Germinal center (tissue), 1 donor: ENCODE data around the gene IKZF1.
A peak's percentile ranks its signal among the peaks of the same experiment; 100 is the strongest.

Source experiments
- DNase-seq: peaks from one replicate; pipeline ENCODE4 v3.0.0; 2012; ENCODE audit warnings: mixed read lengths, low spot score

The IKZF1 gene

GRCh38 chr7:50355817-50356178 lies 51.3 kb downstream of the IKZF1 start:
- no peak for DNase-seq

- no peak for DNase-seq
These were observed 51.9 kb downstream of the IKZF1 start for GRCh38 chr7:50356212-50356944.

GRCh38 chr7:50356945-50357268 lies 52.4 kb downstream of the IKZF1 start:
- no peak for DNase-seq

- no peak for DNase-seq
These were observed 52.9 kb downstream of the IKZF1 start for GRCh38 chr7:50357426-50357825.

GRCh38 chr7:50358041-50358705 lies 53.7 kb downstream of the IKZF1 start:
- DNase-seq = no peak

- no peak for DNase-seq
These were observed 54.3 kb downstream of the IKZF1 start for GRCh38 chr7:50358779-50359178.

- no peak for DNase-seq
These were observed 54.9 kb downstream of the IKZF1 start for GRCh38 chr7:50359258-50359994.

- DNase-seq = no peak
These were observed 55.7 kb downstream of the IKZF1 start for GRCh38 chr7:50359995-50360925.

GRCh38 chr7:50362142-50362541 lies 57.6 kb downstream of the IKZF1 start:
- no peak for DNase-seq

- DNase-seq = no peak
These were observed 58.3 kb downstream of the IKZF1 start for GRCh38 chr7:50362712-50363282.

GRCh38 chr7:50363327-50364060 lies 59.0 kb downstream of the IKZF1 start:
- DNase-seq = no peak

- no peak for DNase-seq
These were observed 60.1 kb downstream of the IKZF1 start for GRCh38 chr7:50364645-50365044.

GRCh38 chr7:50366311-50366710 lies 61.8 kb downstream of the IKZF1 start:
- no peak for DNase-seq

- no peak for DNase-seq
These were observed 62.6 kb downstream of the IKZF1 start for GRCh38 chr7:50367100-50367499.

GRCh38 chr7:50367570-50367969 lies 63.1 kb downstream of the IKZF1 start:
- DNase-seq = no peak

GRCh38 chr7:50368366-50368765 lies 63.9 kb downstream of the IKZF1 start:
- no peak for DNase-seq

- DNase-seq = peak; percentile 63
These were observed 64.9 kb downstream of the IKZF1 start for GRCh38 chr7:50369143-50370026.

GRCh38 chr7:50370884-50371283 lies 66.4 kb downstream of the IKZF1 start:
- no peak for DNase-seq

GRCh38 chr7:50371551-50372021 lies 67.1 kb downstream of the IKZF1 start:
- DNase-seq = no peak

- DNase-seq = no peak
These were observed 68.4 kb downstream of the IKZF1 start for GRCh38 chr7:50372923-50373322.
